ENCODE data around the gene NRG3. TPM values are rescaled to one million over a fixed set of nuclear protein-coding genes. Genes with fewer than 3 reads are reported as not detected.

The NRG3 gene
- total RNA-seq, 1 experiment from 2014 or later = 0.66 TPM

DNA sequence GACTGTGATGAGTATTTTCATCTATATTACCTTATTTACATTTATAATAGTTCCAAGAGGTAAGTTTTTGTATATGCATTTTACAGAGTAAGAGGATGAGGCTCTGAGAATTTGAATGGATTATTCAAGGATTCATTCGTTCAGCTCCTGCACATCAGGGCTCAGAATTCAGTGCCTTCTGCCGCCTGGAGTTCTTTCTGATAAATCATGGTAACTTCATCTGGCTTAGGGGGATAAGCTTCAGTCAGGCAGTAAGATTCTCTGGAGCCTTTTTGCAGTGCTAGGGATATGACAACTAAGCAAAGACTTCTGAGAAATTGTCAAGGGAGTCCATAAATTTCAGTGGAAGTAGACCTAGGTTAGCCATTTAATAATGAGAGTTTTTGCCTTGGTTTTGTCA, 668.6 kb downstream of the NRG3 start:
- H3K27me3 Mint-ChIP-seq (ENCODE audit: insufficient read depth, unreplicated experiment) = no peaks in the 10 kb centered on the region
- TF ChIP-seq, protein P1, sequence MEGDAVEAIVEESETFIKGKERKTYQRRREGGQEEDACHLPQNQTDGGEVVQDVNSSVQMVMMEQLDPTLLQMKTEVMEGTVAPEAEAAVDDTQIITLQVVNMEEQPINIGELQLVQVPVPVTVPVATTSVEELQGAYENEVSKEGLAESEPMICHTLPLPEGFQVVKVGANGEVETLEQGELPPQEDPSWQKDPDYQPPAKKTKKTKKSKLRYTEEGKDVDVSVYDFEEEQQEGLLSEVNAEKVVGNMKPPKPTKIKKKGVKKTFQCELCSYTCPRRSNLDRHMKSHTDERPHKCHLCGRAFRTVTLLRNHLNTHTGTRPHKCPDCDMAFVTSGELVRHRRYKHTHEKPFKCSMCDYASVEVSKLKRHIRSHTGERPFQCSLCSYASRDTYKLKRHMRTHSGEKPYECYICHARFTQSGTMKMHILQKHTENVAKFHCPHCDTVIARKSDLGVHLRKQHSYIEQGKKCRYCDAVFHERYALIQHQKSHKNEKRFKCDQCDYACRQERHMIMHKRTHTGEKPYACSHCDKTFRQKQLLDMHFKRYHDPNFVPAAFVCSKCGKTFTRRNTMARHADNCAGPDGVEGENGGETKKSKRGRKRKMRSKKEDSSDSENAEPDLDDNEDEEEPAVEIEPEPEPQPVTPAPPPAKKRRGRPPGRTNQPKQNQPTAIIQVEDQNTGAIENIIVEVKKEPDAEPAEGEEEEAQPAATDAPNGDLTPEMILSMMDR (IDR thresholded peaks at IDR 0.05; ENCODE audit: insufficient read depth in 1 of 2, low read depth in 1 of 2, low read length in 1 of 2, severe bottlenecking in 1 of 2, unreplicated experiment in 1 of 2) = no peak
- H3K4me3 Mint-ChIP-seq (ENCODE audit: unreplicated experiment) = no peak overlapping the region
- H3K27me3 ChIP-seq (replicated peaks; ENCODE audit: control insufficient read depth, insufficient read depth, low read length) = no peaks in the 10 kb centered on the region
- no peak for DNase-seq
- H3K4me1 ChIP-seq = no peaks in the 10 kb centered on the region
- H3K27ac Mint-ChIP-seq (ENCODE audit: unreplicated experiment) = no peak overlapping the region
- BruUV-seq (replicated peaks) = no TSS peak
- H3K9me3 Mint-ChIP-seq (ENCODE audit: unreplicated experiment) = peaks cover 10% of the 10 kb centered on the region
- H3K36me3 ChIP-seq (ENCODE audit: control insufficient read depth, insufficient read depth, low read length) = no peaks in the 10 kb centered on the region
- peaks cover 8% of the 10 kb centered on the region for H3K4me1 Mint-ChIP-seq (ENCODE audit: low read depth, unreplicated experiment)
- H3K9me3 ChIP-seq = no peaks in the 10 kb centered on the region
- CTCF ChIA-PET = no interaction called here
- POLR2A ChIA-PET = no interaction called here
- intact Hi-C loops (cut with micrococcal nuclease; ENCODE audit: unreplicated experiment) = no loop called here
- H3K36me3 Mint-ChIP-seq (ENCODE audit: insufficient read depth, unreplicated experiment) = no peaks in the 10 kb centered on the region
- no peak overlapping the region for H3K4me3 ChIP-seq (ENCODE audit: low read depth, low read length)

DNA sequence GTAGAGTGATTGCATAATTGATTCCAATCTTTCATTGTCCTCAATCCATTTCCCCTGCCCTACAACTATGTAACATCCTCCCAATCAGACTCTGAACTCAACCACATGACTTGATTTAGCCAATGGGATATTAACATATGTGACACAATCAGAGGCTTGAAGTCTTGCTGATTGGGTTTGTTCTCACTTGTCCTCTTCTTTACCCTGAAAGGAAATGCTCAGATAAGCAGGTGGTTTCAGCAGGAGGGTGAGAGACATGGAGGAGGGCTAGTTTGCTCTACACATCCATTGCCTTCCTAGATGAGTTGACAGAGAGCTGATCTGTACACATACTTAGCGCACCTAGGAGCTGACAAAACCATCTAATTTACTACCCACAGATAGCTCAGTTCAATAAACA, 669.4 kb downstream of the NRG3 start:
- Mint-ChIP-seq H3K4me1 (ENCODE audit: low read depth, unreplicated experiment) (peaks cover 8% of the 10 kb centered on the region), H3K27me3 (ENCODE audit: insufficient read depth, unreplicated experiment) (no peaks in the 10 kb centered on the region), H3K27ac (ENCODE audit: unreplicated experiment) (no peak overlapping the region), H3K9me3 (ENCODE audit: unreplicated experiment) (peaks cover 10% of the 10 kb centered on the region), H3K36me3 (ENCODE audit: insufficient read depth, unreplicated experiment) (no peaks in the 10 kb centered on the region), H3K4me3 (ENCODE audit: unreplicated experiment) (no peak overlapping the region)
- ChIA-PET POLR2A (no interaction called here), CTCF (no interaction called here)
- Histone ChIP-seq H3K9me3 (no peaks in the 10 kb centered on the region), H3K4me3 (ENCODE audit: low read depth, low read length) (no peak overlapping the region), H3K4me1 (no peaks in the 10 kb centered on the region), H3K27me3 (replicated peaks; ENCODE audit: control insufficient read depth, insufficient read depth, low read length) (no peaks in the 10 kb centered on the region), H3K36me3 (ENCODE audit: control insufficient read depth, insufficient read depth, low read length) (no peaks in the 10 kb centered on the region)
- no TSS peak for BruUV-seq (replicated peaks)
- no peak for DNase-seq
- intact Hi-C loops (cut with micrococcal nuclease; ENCODE audit: unreplicated experiment) = no loop called here
- TF ChIP-seq, protein P1 (IDR thresholded peaks at IDR 0.05; ENCODE audit: insufficient read depth in 1 of 2, low read depth in 1 of 2, low read length in 1 of 2, severe bottlenecking in 1 of 2, unreplicated experiment in 1 of 2) = no peak

DNA sequence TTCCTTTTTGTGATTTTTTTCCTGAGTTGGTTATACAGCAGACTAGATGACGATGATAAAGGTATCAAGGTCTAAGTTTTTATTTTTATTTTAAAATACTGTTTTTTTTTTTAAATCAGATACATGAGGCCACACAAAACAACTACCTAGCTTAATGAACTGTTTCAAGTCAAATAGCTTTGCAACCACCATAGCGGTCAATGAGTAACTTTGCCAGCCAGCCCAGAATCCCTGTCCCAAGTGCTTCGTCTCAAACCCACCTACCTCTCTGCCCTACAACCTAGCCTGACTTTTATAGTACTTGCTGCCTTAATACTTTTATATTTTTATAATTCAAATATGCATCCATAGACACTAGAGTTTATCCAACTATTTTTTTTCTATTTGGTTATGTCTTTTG, 676.5 kb downstream of the NRG3 start:
- Histone ChIP-seq H3K4me3 (ENCODE audit: low read depth, low read length) (no peak overlapping the region), H3K4me1 (no peaks in the 10 kb centered on the region), H3K9me3 (no peaks in the 10 kb centered on the region), H3K36me3 (ENCODE audit: control insufficient read depth, insufficient read depth, low read length) (no peaks in the 10 kb centered on the region), H3K27me3 (replicated peaks; ENCODE audit: control insufficient read depth, insufficient read depth, low read length) (no peaks in the 10 kb centered on the region)
- ChIA-PET POLR2A (no interaction called here), CTCF (no interaction called here)
- TF ChIP-seq, protein P1 (IDR thresholded peaks at IDR 0.05; ENCODE audit: insufficient read depth in 1 of 2, low read depth in 1 of 2, low read length in 1 of 2, severe bottlenecking in 1 of 2, unreplicated experiment in 1 of 2) = no peak
- Mint-ChIP-seq H3K27me3 (ENCODE audit: insufficient read depth, unreplicated experiment) (no peaks in the 10 kb centered on the region), H3K27ac (ENCODE audit: unreplicated experiment) (no peak overlapping the region), H3K9me3 (ENCODE audit: unreplicated experiment) (no peaks in the 10 kb centered on the region), H3K36me3 (ENCODE audit: insufficient read depth, unreplicated experiment) (no peaks in the 10 kb centered on the region), H3K4me3 (ENCODE audit: unreplicated experiment) (no peak overlapping the region), H3K4me1 (ENCODE audit: low read depth, unreplicated experiment) (no peaks in the 10 kb centered on the region)
- BruUV-seq (replicated peaks) = no TSS peak
- intact Hi-C loops (cut with micrococcal nuclease; ENCODE audit: unreplicated experiment) = no loop called here
- no peak for DNase-seq

Measured in Caco-2 (cell line).